GM18507 (cell line): ENCODE results near the gene PYY.

Experiments used
- DNase-seq: peaks from one replicate; pipeline ENCODE4 v3.0.0; 2011; ENCODE audit warnings: low read depth; ENCODE audit not compliant: insufficient read length; ENCODE audit errors: extremely low spot score
- FAIRE-seq: peaks from 2 replicates; lab custom pipeline; 2011; peaks lifted over from hg19 to GRCh38; lab: Jason Lieb, UNC

Gene PYY

GRCh38 chr17:43924558-43924957 is 29.2 kb downstream of the PYY start:
- no peak for DNase-seq
- FAIRE-seq = peak; percentile 9

- no peak for FAIRE-seq
- DNase-seq = no peak
Measured at GRCh38 chr17:43920500-43921095, 33.1 kb downstream of the PYY start.

GRCh38 chr17:43918026-43918389 is 35.7 kb downstream of the PYY start:
- no peak for FAIRE-seq

GRCh38 chr17:43917348-43918025 is 36.3 kb downstream of the PYY start:
- FAIRE-seq (peak; percentile 85), DNase-seq (no peak)

More at GRCh38 chr17:43918026-43918389, 35.7 kb downstream of the PYY start:
- DNase-seq = no peak

- no peak for DNase-seq
- FAIRE-seq = no peak
Measured at GRCh38 chr17:43917016-43917347, 36.8 kb downstream of the PYY start.

GRCh38 chr17:43916385-43916784 is 37.4 kb downstream of the PYY start:
- no peak for DNase-seq
- peak; percentile 24 for FAIRE-seq

GRCh38 chr17:43915559-43915958 is 38.2 kb downstream of the PYY start:
- DNase-seq = no peak
- FAIRE-seq = no peak

GRCh38 chr17:43914451-43914850 is 39.3 kb downstream of the PYY start:
- DNase-seq = no peak
- no peak for FAIRE-seq

- DNase-seq (no peak), FAIRE-seq (no peak)
Measured at GRCh38 chr17:43913584-43913983, 40.2 kb downstream of the PYY start.

GRCh38 chr17:43912635-43913304 is 41.0 kb downstream of the PYY start:
- FAIRE-seq (no peak), DNase-seq (no peak)

- DNase-seq (no peak), FAIRE-seq (no peak)
Measured at GRCh38 chr17:43911904-43912303, 41.8 kb downstream of the PYY start.

- DNase-seq (no peak), FAIRE-seq (no peak)
Measured at GRCh38 chr17:43909537-43910231, 44.1 kb downstream of the PYY start.

GRCh38 chr17:43907998-43908721 is 45.6 kb downstream of the PYY start:
- FAIRE-seq = peak; percentile 31
- DNase-seq = no peak

GRCh38 chr17:43907425-43907981 is 46.2 kb downstream of the PYY start, which contains the start of gene MPP2:
MPP2 (minus strand) TSS chr17:43907536; CDS start chr17:43904460, 3,076 bp downstream.
- no peak for DNase-seq
- no peak for FAIRE-seq

GRCh38 chr17:43906951-43907424 is 46.8 kb downstream of the PYY start:
- no peak for DNase-seq
- FAIRE-seq = no peak

GRCh38 chr17:43905985-43906852 is 47.5 kb downstream of the PYY start:
- FAIRE-seq (no peak), DNase-seq (no peak)

- DNase-seq (no peak), FAIRE-seq (no peak)
Measured at GRCh38 chr17:43905400-43905984, 48.2 kb downstream of the PYY start.
